ENCODE results near the gene HOXB3.

The HOXB3 gene

GRCh38 chr17:48603959-48604769, 14.1 kb upstream of the HOXB3 start:
- Histone ChIP-seq H3K4me1 (ENCODE audit: insufficient read depth, poor library complexity, severe bottlenecking) (peaks cover 13% of the 10 kb centered on the region), H3K27me3 (ENCODE audit: insufficient read depth, poor library complexity, severe bottlenecking) (no peaks in the 10 kb centered on the region), H3K27ac (ENCODE audit: poor library complexity, severe bottlenecking) (peak overlapping the region; percentile 86), H3K9me3 (ENCODE audit: severe bottlenecking) (no peaks in the 10 kb centered on the region), H3K4me3 (ENCODE audit: severe bottlenecking) (peak overlapping the region; percentile 52), H3K36me3 (ENCODE audit: low read depth) (no peaks in the 10 kb centered on the region)
- TF ChIP-seq, protein P1, sequence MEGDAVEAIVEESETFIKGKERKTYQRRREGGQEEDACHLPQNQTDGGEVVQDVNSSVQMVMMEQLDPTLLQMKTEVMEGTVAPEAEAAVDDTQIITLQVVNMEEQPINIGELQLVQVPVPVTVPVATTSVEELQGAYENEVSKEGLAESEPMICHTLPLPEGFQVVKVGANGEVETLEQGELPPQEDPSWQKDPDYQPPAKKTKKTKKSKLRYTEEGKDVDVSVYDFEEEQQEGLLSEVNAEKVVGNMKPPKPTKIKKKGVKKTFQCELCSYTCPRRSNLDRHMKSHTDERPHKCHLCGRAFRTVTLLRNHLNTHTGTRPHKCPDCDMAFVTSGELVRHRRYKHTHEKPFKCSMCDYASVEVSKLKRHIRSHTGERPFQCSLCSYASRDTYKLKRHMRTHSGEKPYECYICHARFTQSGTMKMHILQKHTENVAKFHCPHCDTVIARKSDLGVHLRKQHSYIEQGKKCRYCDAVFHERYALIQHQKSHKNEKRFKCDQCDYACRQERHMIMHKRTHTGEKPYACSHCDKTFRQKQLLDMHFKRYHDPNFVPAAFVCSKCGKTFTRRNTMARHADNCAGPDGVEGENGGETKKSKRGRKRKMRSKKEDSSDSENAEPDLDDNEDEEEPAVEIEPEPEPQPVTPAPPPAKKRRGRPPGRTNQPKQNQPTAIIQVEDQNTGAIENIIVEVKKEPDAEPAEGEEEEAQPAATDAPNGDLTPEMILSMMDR (IDR thresholded peaks at IDR 0.05; ENCODE audit: poor library complexity, severe bottlenecking): peak; percentile 18
- DNase-seq (ENCODE audit: low spot score) (no peak), ATAC-seq (ENCODE audit: low read depth) (peak; percentile 72)

- no peak overlapping the region for H3K27ac ChIP-seq (ENCODE audit: poor library complexity, severe bottlenecking)
- H3K4me1 ChIP-seq (ENCODE audit: insufficient read depth, poor library complexity, severe bottlenecking): peaks cover 13% of the 10 kb centered on the region
- ATAC-seq (ENCODE audit: low read depth) (no peak), DNase-seq (ENCODE audit: low spot score) (peak; percentile 40)
- no peaks in the 10 kb centered on the region for H3K36me3 ChIP-seq (ENCODE audit: low read depth)
- TF ChIP-seq, protein P1 (IDR thresholded peaks at IDR 0.05; ENCODE audit: poor library complexity, severe bottlenecking): no peak
- peak overlapping the region; percentile 52 for H3K4me3 ChIP-seq (ENCODE audit: severe bottlenecking)
- no peaks in the 10 kb centered on the region for H3K27me3 ChIP-seq (ENCODE audit: insufficient read depth, poor library complexity, severe bottlenecking)
- no peaks in the 10 kb centered on the region for H3K9me3 ChIP-seq (ENCODE audit: severe bottlenecking)
These were observed 11.7 kb upstream of the HOXB3 start for GRCh38 chr17:48601539-48602425.

DNA sequence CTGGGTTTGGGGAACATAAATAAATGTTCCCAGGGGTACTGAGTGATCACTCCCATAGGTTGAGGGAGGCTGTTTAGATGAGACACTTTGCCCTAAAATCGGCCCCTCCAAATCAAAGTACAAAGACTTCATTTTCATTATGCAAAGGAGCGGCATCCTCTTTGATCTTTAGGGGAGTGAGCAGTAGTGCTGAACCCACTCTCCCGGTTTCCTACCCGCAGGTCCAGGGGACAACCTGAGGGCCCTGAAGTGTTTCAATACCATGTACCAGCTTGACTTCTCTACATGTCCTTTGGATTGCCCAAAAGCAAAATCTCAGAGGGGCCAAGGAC, 11.1 kb upstream of the HOXB3 start:
- no peak overlapping the region for H3K4me3 ChIP-seq (ENCODE audit: severe bottlenecking)
- no peaks in the 10 kb centered on the region for H3K36me3 ChIP-seq (ENCODE audit: low read depth)
- H3K27me3 ChIP-seq (ENCODE audit: insufficient read depth, poor library complexity, severe bottlenecking): no peaks in the 10 kb centered on the region
- H3K27ac ChIP-seq (ENCODE audit: poor library complexity, severe bottlenecking): no peak overlapping the region
- H3K9me3 ChIP-seq (ENCODE audit: severe bottlenecking): no peaks in the 10 kb centered on the region
- TF ChIP-seq, protein P1 (IDR thresholded peaks at IDR 0.05; ENCODE audit: poor library complexity, severe bottlenecking): no peak
- ATAC-seq (ENCODE audit: low read depth) (no peak), DNase-seq (ENCODE audit: low spot score) (no peak)
- H3K4me1 ChIP-seq (ENCODE audit: insufficient read depth, poor library complexity, severe bottlenecking): peaks cover 13% of the 10 kb centered on the region

GRCh38 chr17:48600244-48601098, 10.4 kb upstream of the HOXB3 start:
- no peak overlapping the region for H3K27ac ChIP-seq (ENCODE audit: poor library complexity, severe bottlenecking)
- H3K4me3 ChIP-seq (ENCODE audit: severe bottlenecking): no peak overlapping the region
- H3K4me1 ChIP-seq (ENCODE audit: insufficient read depth, poor library complexity, severe bottlenecking): peaks cover 13% of the 10 kb centered on the region
- H3K9me3 ChIP-seq (ENCODE audit: severe bottlenecking): no peaks in the 10 kb centered on the region
- no peak for ATAC-seq (ENCODE audit: low read depth)
- H3K36me3 ChIP-seq (ENCODE audit: low read depth): no peaks in the 10 kb centered on the region
- no peaks in the 10 kb centered on the region for H3K27me3 ChIP-seq (ENCODE audit: insufficient read depth, poor library complexity, severe bottlenecking)
- TF ChIP-seq, protein P1 (IDR thresholded peaks at IDR 0.05; ENCODE audit: poor library complexity, severe bottlenecking): no peak
- no peak for DNase-seq (ENCODE audit: low spot score)
